Hepatocyte (in vitro differentiated cells): Measurements from ENCODE around the gene ANK2.

Experiments used
- EZH2 ChIP-seq: fragments of 200-600 bp; sonication (generic); IDR thresholded peaks from 2 replicates; pipeline ENCODE4 v1.6.1; 2016; ENCODE audit warnings: antibody characterized with exemption, mild to moderate bottlenecking, borderline replicate concordance
- EZH2phosphoT487 ChIP-seq: fragments of 200-600 bp; sonication (generic); IDR thresholded peaks from one replicate; pipeline ENCODE4 v1.6.1; 2018; ENCODE audit warnings: antibody characterized with exemption, mild to moderate bottlenecking, low read depth, moderate library complexity; ENCODE audit not compliant: unreplicated experiment, severe bottlenecking
- TF ChIP-seq, protein P1 (sequence below): fragments of 200-600 bp; sonication (generic); IDR thresholded peaks from 2 replicates; pipeline ENCODE4 v1.5.1; 2016; ENCODE audit warnings: antibody characterized with exemption, mild to moderate bottlenecking; ENCODE audit not compliant: poor library complexity

DNA sequence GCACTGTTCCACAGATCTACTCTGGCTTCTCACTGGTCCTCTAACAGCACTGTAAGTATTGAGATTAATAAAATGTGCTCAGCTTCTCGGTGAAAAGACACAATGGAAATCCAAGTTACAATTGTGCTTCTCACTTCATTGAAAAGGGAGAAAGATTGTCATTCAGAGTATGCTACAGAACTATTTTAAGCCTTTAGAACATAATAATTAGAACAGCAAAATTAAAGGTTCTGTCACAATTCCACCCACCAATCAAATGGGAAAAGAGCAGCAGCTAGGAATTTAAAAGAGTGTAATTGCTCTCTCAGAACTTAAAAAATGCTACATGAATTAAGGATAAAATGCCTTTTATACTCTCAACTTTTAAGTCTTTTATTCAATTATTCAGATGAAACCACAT is 329.4 kb downstream of the ANK2 start:
- TF ChIP-seq, protein P1, sequence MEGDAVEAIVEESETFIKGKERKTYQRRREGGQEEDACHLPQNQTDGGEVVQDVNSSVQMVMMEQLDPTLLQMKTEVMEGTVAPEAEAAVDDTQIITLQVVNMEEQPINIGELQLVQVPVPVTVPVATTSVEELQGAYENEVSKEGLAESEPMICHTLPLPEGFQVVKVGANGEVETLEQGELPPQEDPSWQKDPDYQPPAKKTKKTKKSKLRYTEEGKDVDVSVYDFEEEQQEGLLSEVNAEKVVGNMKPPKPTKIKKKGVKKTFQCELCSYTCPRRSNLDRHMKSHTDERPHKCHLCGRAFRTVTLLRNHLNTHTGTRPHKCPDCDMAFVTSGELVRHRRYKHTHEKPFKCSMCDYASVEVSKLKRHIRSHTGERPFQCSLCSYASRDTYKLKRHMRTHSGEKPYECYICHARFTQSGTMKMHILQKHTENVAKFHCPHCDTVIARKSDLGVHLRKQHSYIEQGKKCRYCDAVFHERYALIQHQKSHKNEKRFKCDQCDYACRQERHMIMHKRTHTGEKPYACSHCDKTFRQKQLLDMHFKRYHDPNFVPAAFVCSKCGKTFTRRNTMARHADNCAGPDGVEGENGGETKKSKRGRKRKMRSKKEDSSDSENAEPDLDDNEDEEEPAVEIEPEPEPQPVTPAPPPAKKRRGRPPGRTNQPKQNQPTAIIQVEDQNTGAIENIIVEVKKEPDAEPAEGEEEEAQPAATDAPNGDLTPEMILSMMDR, result no peak
- no peak for TF ChIP-seq EZH2phosphoT487
- no peak for TF ChIP-seq EZH2
